Measurements from ENCODE around the gene CTH. TPM values are rescaled to one million over a fixed set of nuclear protein-coding genes. Genes with fewer than 3 reads are reported as not detected.
A peak's percentile ranks its signal among the peaks of the same experiment; 100 is the strongest.
"Not testable (repeated sequence)": the region's sequence is repeated elsewhere in the genome, so short reads cannot be mapped to it uniquely, and the experiment has no call there.

Gene CTH
- total RNA-seq = 12.3 and 12.9 TPM in 2 replicates

GRCh38 chr1:70410604-70411359 is at the start of gene CTH:
Gene CTH (plus strand): TSS chr1:70411268. CDS start chr1:70411416, 148 bp downstream.
- peak within 1 kb of the TSS; percentile 95 for H3K27ac Mint-ChIP-seq
- peaks cover 23% of the 10 kb centered on the region for H3K4me1 Mint-ChIP-seq (ENCODE audit: low read depth)
- intact Hi-C loops (cut with micrococcal nuclease) = loop anchor here (1.0 to 10.0 kb wide), 7 partner anchors 42 to 674 kb away; partner anchors contain the start of genes ANKRD13C, LRRC40, SRSF11 and ZRANB2
- peaks cover 5% of the 10 kb centered on the region for H3K27me3 Mint-ChIP-seq (ENCODE audit: low read depth)
- H3K9me3 Mint-ChIP-seq = no peaks in the 10 kb centered on the region
- H3K36me3 Mint-ChIP-seq (ENCODE audit: low read depth) = no peaks in the 10 kb centered on the region
- peak within 1 kb of the TSS; percentile 97 for H3K4me3 Mint-ChIP-seq (ENCODE audit: low read depth)
- DNase-seq (ENCODE audit: low spot score) = peak; percentile 92

GRCh38 chr1:70361727-70362398 is 49.2 kb upstream of the CTH start:
- no peaks in the 10 kb centered on the region for H3K27me3 Mint-ChIP-seq (ENCODE audit: low read depth)
- H3K4me1 Mint-ChIP-seq (ENCODE audit: low read depth) = peaks cover 4% of the 10 kb centered on the region
- no peaks in the 10 kb centered on the region for H3K9me3 Mint-ChIP-seq
- DNase-seq (ENCODE audit: low spot score) = no peak
- H3K27ac Mint-ChIP-seq = no peak overlapping the region
- intact Hi-C loops (cut with micrococcal nuclease) = no loop called here
- no peak overlapping the region for H3K4me3 Mint-ChIP-seq (ENCODE audit: low read depth)
- peaks cover 3% of the 10 kb centered on the region for H3K36me3 Mint-ChIP-seq (ENCODE audit: low read depth)

DNA sequence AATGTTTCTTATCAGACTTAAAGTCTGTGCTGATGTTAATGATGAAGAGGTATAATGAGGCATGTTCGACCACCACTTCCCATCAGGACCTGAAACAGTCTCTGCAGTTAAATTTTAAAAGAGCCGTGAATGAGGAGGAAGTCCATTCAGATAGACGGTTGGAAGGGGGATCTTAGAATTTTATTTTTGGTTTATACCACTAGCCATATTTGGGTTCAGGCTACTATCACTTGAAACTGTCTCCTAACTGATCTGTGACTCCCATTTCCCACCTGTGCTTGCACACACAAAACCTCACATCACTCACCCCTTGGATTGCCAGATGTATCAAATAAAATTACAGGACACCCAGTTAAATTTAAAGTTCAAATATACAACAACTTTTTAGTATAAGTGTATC is 46.6 kb upstream of the CTH start:
- Mint-ChIP-seq H3K27ac (no peak overlapping the region), H3K4me3 (ENCODE audit: low read depth) (no peak overlapping the region), H3K4me1 (ENCODE audit: low read depth) (peaks cover 6% of the 10 kb centered on the region), H3K9me3 (no peaks in the 10 kb centered on the region), H3K36me3 (ENCODE audit: low read depth) (peaks cover 3% of the 10 kb centered on the region), H3K27me3 (ENCODE audit: low read depth) (no peaks in the 10 kb centered on the region)
- intact Hi-C loops (cut with micrococcal nuclease) = no loop called here
- no peak for DNase-seq (ENCODE audit: low spot score)

DNA sequence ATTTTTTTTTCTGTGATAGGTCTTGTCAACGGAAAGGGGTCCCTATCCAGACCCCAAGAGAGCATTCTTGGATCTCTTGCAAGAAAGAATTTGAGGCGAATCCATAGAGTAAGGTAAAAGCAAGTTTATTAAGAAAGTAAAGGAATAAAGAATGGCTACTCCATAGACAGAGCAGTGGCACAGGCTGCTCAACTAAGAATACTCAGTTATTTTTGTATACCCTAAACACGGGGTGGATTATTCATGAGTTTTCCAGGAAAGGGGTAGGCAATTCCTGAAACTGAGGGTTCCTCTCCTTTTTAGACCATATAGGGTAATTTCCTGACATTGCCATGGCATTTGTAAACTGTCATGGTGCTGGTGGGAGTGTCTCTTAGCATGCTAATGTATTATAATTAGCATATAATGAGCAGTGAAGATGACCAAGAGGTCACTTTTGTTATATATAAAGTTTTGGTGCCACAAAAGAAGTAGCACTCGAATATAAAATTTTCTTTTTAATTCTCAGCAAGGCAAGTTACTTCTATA is 44.6 kb upstream of the CTH start:
- H3K4me1 Mint-ChIP-seq (ENCODE audit: low read depth); H3K4me3 Mint-ChIP-seq (ENCODE audit: low read depth); DNase-seq (ENCODE audit: low spot score); H3K27me3 Mint-ChIP-seq (ENCODE audit: low read depth); H3K36me3 Mint-ChIP-seq (ENCODE audit: low read depth); intact Hi-C loops (cut with micrococcal nuclease); H3K27ac Mint-ChIP-seq; H3K9me3 Mint-ChIP-seq: not testable (repeated sequence)

- H3K4me1 Mint-ChIP-seq (ENCODE audit: low read depth); H3K36me3 Mint-ChIP-seq (ENCODE audit: low read depth); intact Hi-C loops (cut with micrococcal nuclease); DNase-seq (ENCODE audit: low spot score); H3K27ac Mint-ChIP-seq; H3K9me3 Mint-ChIP-seq; H3K27me3 Mint-ChIP-seq (ENCODE audit: low read depth); H3K4me3 Mint-ChIP-seq (ENCODE audit: low read depth): not testable (repeated sequence)
These were observed 44.1 kb upstream of the CTH start for GRCh38 chr1:70366997-70367396.

GRCh38 chr1:70367397-70367796 is 43.7 kb upstream of the CTH start:
- intact Hi-C loops (cut with micrococcal nuclease); H3K9me3 Mint-ChIP-seq; H3K4me3 Mint-ChIP-seq (ENCODE audit: low read depth); H3K36me3 Mint-ChIP-seq (ENCODE audit: low read depth); H3K27me3 Mint-ChIP-seq (ENCODE audit: low read depth); H3K27ac Mint-ChIP-seq; H3K4me1 Mint-ChIP-seq (ENCODE audit: low read depth); DNase-seq (ENCODE audit: low spot score): not testable (repeated sequence)

DNA sequence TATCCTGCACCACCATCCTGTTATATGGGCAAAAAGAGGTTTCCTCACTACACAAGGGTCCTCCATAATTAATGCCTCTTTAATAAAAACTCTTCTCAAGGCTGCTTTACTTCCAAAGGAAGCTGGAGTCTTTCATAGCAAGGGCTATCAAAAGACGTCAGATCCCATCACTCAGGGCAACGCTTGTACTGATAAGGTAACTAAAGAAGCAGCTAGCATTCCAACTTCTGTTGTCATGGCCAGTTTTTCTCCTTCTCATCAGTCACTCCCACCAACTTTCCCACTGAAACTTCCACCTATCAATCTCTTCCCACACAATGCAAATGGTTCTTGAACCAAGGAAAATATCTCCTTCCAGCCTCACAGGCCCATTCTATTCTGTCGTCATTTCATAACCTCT is 39.5 kb upstream of the CTH start:
- DNase-seq (ENCODE audit: low spot score); H3K36me3 Mint-ChIP-seq (ENCODE audit: low read depth); H3K27ac Mint-ChIP-seq; H3K4me1 Mint-ChIP-seq (ENCODE audit: low read depth); H3K4me3 Mint-ChIP-seq (ENCODE audit: low read depth); H3K9me3 Mint-ChIP-seq; H3K27me3 Mint-ChIP-seq (ENCODE audit: low read depth); intact Hi-C loops (cut with micrococcal nuclease): not testable (repeated sequence)

DNA sequence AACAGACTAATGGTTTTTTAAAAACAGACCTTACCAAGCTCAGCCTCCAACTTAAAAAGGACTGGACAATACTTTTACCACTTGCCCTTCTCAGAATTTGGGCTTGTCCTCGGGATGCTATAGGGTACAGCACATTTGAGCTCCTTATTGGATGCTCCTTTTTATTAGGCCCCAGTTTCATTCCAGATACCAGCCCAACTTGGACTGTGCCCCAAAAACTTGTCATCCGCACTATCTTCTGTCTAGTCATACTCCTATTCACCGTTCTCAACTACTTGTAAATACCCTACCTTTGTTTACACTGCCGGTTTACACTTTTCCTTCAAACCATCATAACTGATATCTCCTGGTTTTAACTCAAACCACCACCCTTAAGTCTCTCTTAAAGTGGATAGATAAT is 38.6 kb upstream of the CTH start:
- intact Hi-C loops (cut with micrococcal nuclease) = no loop called here
- no peaks in the 10 kb centered on the region for H3K27me3 Mint-ChIP-seq (ENCODE audit: low read depth)
- no peaks in the 10 kb centered on the region for H3K36me3 Mint-ChIP-seq (ENCODE audit: low read depth)
- no peak for DNase-seq (ENCODE audit: low spot score)
- H3K4me1 Mint-ChIP-seq (ENCODE audit: low read depth) = no peaks in the 10 kb centered on the region
- no peaks in the 10 kb centered on the region for H3K9me3 Mint-ChIP-seq
- no peak overlapping the region for H3K4me3 Mint-ChIP-seq (ENCODE audit: low read depth)
- H3K27ac Mint-ChIP-seq = no peak overlapping the region

GRCh38 chr1:70373580-70373979 is 37.5 kb upstream of the CTH start:
- H3K27ac Mint-ChIP-seq; H3K9me3 Mint-ChIP-seq; H3K4me3 Mint-ChIP-seq (ENCODE audit: low read depth); H3K4me1 Mint-ChIP-seq (ENCODE audit: low read depth); DNase-seq (ENCODE audit: low spot score); intact Hi-C loops (cut with micrococcal nuclease); H3K27me3 Mint-ChIP-seq (ENCODE audit: low read depth); H3K36me3 Mint-ChIP-seq (ENCODE audit: low read depth): not testable (repeated sequence)

DNA sequence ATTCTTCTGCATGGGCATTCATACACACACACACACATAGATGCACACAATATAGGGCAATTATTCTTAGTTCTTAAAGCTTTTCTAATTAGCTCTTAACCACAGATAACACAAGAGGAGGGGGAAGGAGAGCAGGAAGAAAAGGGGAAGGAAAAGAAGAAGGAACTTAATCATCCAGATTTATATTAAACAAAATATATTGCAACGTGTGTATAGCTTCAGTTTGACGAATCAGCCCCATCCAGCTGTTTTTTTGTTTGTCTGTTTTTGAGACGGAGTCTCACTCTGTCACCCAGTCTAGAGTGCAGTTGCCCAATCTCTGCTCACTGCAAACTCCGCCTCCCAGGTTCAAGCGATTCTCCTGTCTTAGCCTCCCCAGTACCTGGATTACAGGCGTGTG is 34.9 kb upstream of the CTH start:
- no peaks in the 10 kb centered on the region for H3K27me3 Mint-ChIP-seq (ENCODE audit: low read depth)
- intact Hi-C loops (cut with micrococcal nuclease) = no loop called here
- DNase-seq (ENCODE audit: low spot score) = no peak
- no peak overlapping the region for H3K4me3 Mint-ChIP-seq (ENCODE audit: low read depth)
- H3K4me1 Mint-ChIP-seq (ENCODE audit: low read depth) = no peaks in the 10 kb centered on the region
- H3K36me3 Mint-ChIP-seq (ENCODE audit: low read depth) = no peaks in the 10 kb centered on the region
- H3K27ac Mint-ChIP-seq = no peak overlapping the region
- H3K9me3 Mint-ChIP-seq = no peaks in the 10 kb centered on the region

DNA sequence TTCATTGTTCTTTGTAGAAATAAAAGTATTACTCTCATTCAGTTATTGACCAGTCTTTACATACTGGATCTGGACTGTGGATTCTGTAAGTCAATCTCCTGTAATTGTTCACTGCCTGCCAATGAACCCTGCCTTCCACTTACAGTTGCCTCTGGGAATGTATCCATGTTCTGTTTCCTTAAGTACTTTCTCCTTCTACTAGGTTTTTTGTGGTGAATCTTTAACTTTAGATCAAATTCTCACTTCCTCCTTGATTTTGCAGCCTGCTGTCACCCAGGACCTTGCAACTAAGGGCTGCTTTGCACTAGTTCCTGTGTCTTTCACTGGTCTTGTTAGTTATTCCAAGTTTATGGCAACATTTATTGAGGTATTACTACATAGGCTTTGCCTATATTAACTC is 28.4 kb upstream of the CTH start:
- H3K4me1 Mint-ChIP-seq (ENCODE audit: low read depth) = peaks cover 3% of the 10 kb centered on the region
- H3K27ac Mint-ChIP-seq = no peak overlapping the region
- H3K27me3 Mint-ChIP-seq (ENCODE audit: low read depth) = peaks cover 7% of the 10 kb centered on the region
- no peak overlapping the region for H3K4me3 Mint-ChIP-seq (ENCODE audit: low read depth)
- DNase-seq (ENCODE audit: low spot score) = no peak
- no peaks in the 10 kb centered on the region for H3K36me3 Mint-ChIP-seq (ENCODE audit: low read depth)
- H3K9me3 Mint-ChIP-seq = no peaks in the 10 kb centered on the region
- intact Hi-C loops (cut with micrococcal nuclease) = no loop called here

DNA sequence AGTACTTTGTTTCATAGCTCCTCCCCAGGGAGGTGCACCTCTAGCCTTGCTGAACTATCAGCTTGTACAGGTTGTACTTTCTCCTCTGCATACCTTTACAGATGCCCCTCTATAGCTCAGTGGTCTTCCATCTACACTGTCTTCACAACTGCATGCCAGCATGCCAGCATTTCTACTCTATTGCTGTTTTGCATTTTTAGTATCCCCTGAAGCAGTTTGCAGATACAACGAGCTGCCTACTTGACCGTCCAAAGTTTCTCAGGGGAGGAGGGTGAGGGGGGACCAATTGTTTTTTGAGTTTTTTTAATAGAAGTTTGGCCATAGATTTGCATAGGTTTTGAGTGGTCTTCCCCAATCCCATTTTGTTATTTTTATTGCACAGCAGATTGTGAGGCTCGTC is 27.6 kb upstream of the CTH start:
- Mint-ChIP-seq H3K27me3 (ENCODE audit: low read depth) (peaks cover 10% of the 10 kb centered on the region), H3K4me1 (ENCODE audit: low read depth) (peaks cover 3% of the 10 kb centered on the region), H3K36me3 (ENCODE audit: low read depth) (no peaks in the 10 kb centered on the region)

GRCh38 chr1:70384542-70384941 is 26.5 kb upstream of the CTH start:
- Mint-ChIP-seq H3K9me3 (no peaks in the 10 kb centered on the region), H3K4me1 (ENCODE audit: low read depth) (peaks cover 3% of the 10 kb centered on the region), H3K4me3 (ENCODE audit: low read depth) (no peak overlapping the region), H3K27ac (no peak overlapping the region), H3K36me3 (ENCODE audit: low read depth) (no peaks in the 10 kb centered on the region), H3K27me3 (ENCODE audit: low read depth) (peaks cover 17% of the 10 kb centered on the region)
- DNase-seq (ENCODE audit: low spot score) = no peak
- intact Hi-C loops (cut with micrococcal nuclease) = no loop called here

More for the DNA sequence above, 27.6 kb upstream of the CTH start:
- H3K27ac Mint-ChIP-seq = no peak overlapping the region
- intact Hi-C loops (cut with micrococcal nuclease) = no loop called here
- H3K4me3 Mint-ChIP-seq (ENCODE audit: low read depth) = no peak overlapping the region
- H3K9me3 Mint-ChIP-seq = no peaks in the 10 kb centered on the region
- DNase-seq (ENCODE audit: low spot score) = no peak

All from activated T-helper 2 cell treated with anti-CD3 and anti-CD28 coated beads, Interferon-gamma antibody, Interleukin-2, Interleukin-4, amounts not matched to agents 10 μg/mL and 5 μg/mL and 100 μg/mL, durations not matched to agents 14 hours and 24 hours and 36 hours (primary cell).